ENCODE measurements around the gene LYPD6.

LYPD6 gene

DNA sequence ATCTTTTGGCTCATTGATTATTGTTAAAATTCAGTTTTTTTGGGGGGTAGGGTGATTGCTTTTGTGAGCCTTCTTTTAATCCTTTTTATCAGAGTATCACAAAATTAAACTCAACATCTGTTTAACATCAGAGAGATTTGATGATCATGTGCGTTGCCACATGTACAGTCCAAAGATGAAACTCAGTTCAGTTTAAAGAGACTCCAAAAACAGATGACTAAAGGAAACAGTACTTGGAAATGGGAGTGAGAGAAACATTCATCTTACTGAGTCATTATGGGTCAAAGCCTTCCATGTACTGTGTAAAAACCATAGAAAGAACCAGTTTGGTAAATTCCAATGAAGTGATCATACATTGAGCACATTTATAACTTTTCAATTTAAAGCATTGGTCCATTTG, 53.0 kb downstream of the LYPD6 start:
- no peak for DNase-seq (ENCODE audit: low read depth)
- TF ChIP-seq CTCF (conservative IDR thresholded peaks at IDR 0.05; ENCODE audit: low read depth, low read length), result no peak
- no peak overlapping the region for H3K4me3 ChIP-seq (ENCODE audit: low read length)

GRCh38 chr2:149385350-149385749, 55.0 kb downstream of the LYPD6 start:
- TF ChIP-seq CTCF (conservative IDR thresholded peaks at IDR 0.05; ENCODE audit: low read depth, low read length), result no peak
- no peak overlapping the region for H3K4me3 ChIP-seq (ENCODE audit: low read length)
- no peak for DNase-seq (ENCODE audit: low read depth)

DNA sequence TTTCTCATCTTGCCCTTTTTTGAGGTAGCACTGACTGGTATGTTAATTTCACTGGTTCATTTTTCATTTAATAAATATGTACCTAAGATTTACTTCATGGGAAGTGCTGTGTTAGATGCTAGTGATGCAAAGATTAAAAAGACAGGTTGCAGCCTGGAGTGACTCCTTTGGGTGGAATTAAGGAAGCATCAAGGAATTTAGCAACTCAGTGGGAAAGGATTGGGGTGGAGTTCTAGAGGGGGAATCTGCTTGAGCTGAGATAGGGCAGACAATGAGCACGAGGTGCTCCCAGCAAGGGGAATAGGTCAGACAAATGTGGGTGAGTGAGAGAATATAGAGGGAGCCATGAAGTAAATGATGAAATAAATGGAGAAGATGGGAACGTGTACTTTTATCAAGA, 57.0 kb downstream of the LYPD6 start:
- no peak for TF ChIP-seq CTCF (conservative IDR thresholded peaks at IDR 0.05; ENCODE audit: low read depth, low read length)
- H3K4me3 ChIP-seq (ENCODE audit: low read length), result no peak overlapping the region
- no peak for DNase-seq (ENCODE audit: low read depth)

- H3K4me3 ChIP-seq (ENCODE audit: low read length), result no peak overlapping the region
- no peak for DNase-seq (ENCODE audit: low read depth)
- TF ChIP-seq CTCF (conservative IDR thresholded peaks at IDR 0.05; ENCODE audit: low read depth, low read length), result peak; percentile 50
These were observed 57.9 kb downstream of the LYPD6 start for GRCh38 chr2:149388120-149388816.

GRCh38 chr2:149389506-149390167, 59.2 kb downstream of the LYPD6 start:
- no peak for DNase-seq (ENCODE audit: low read depth)
- no peak for TF ChIP-seq CTCF (conservative IDR thresholded peaks at IDR 0.05; ENCODE audit: low read depth, low read length)
- H3K4me3 ChIP-seq (ENCODE audit: low read length), result no peak overlapping the region

DNA sequence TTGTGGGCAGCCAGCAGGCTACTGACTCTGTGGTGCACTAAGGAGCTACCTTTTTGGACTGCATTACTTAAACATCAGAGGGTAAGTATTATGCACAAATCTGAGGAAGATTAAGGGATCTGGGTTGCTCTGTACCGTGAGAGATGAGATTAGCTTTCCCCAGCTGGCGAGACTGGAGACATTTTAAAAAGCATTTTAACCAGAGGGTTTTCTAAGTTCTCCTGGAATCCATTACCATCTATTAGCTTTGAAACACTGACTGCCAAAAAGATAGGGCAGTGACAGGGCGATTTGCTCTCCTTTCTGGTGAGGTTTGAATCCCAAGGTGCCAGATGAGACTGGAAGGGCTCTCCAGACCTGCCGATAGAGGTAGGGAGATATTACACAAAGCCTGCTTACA, 63.2 kb downstream of the LYPD6 start:
- peak; percentile 30 for DNase-seq (ENCODE audit: low read depth)
- TF ChIP-seq CTCF (conservative IDR thresholded peaks at IDR 0.05; ENCODE audit: low read depth, low read length), result no peak
- H3K4me3 ChIP-seq (ENCODE audit: low read length), result no peak overlapping the region

DNA sequence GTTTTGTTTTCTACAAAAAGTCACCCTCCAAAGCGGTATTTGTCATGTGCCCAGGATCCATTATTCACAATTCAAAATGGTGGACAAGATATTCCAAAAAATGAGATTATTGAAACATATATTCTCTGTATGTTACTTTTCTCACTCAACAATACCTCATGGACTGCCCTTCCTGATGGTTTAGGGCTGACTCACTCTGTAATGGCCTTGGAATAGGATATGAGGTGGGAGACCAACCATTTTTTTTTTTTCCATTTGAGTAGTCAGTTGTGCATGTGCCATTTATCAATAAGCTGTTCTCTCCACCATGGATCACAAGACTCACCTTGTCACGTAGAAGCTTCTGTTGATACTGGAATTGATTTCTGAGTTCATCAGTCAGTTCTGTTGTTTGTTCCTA, 64.5 kb downstream of the LYPD6 start:
- no peak overlapping the region for H3K4me3 ChIP-seq (ENCODE audit: low read length)
- no peak for TF ChIP-seq CTCF (conservative IDR thresholded peaks at IDR 0.05; ENCODE audit: low read depth, low read length)
- DNase-seq (ENCODE audit: low read depth), result no peak
